ENCODE results near the gene EIF2AK3.

- TF ChIP-seq PRDM10 (CRISPR knock-in tag; IDR thresholded peaks at IDR 0.05; ENCODE audit: low read depth) (no peak), ZNF281 (CRISPR knock-in tag; IDR thresholded peaks at IDR 0.05; ENCODE audit: borderline replicate concordance) (no peak), WIZ (CRISPR knock-in tag; IDR thresholded peaks at IDR 0.05) (no peak), ZSCAN20 (CRISPR knock-in tag; IDR thresholded peaks at IDR 0.05; ENCODE audit: borderline replicate concordance) (no peak), SKI (IDR thresholded peaks at IDR 0.05; ENCODE audit: partially characterized antibody) (no peak), TCF12 (IDR thresholded peaks at IDR 0.05) (no peak), TCF12 (CRISPR knock-in tag; IDR thresholded peaks at IDR 0.05) (no peak), SSRP1 (CRISPR knock-in tag; IDR thresholded peaks at IDR 0.05) (no peak), NCOA5 (CRISPR knock-in tag; IDR thresholded peaks at IDR 0.05) (no peak), ZBTB21 (CRISPR knock-in tag; IDR thresholded peaks at IDR 0.05) (no peak)
- TF ChIP-seq, protein P1, sequence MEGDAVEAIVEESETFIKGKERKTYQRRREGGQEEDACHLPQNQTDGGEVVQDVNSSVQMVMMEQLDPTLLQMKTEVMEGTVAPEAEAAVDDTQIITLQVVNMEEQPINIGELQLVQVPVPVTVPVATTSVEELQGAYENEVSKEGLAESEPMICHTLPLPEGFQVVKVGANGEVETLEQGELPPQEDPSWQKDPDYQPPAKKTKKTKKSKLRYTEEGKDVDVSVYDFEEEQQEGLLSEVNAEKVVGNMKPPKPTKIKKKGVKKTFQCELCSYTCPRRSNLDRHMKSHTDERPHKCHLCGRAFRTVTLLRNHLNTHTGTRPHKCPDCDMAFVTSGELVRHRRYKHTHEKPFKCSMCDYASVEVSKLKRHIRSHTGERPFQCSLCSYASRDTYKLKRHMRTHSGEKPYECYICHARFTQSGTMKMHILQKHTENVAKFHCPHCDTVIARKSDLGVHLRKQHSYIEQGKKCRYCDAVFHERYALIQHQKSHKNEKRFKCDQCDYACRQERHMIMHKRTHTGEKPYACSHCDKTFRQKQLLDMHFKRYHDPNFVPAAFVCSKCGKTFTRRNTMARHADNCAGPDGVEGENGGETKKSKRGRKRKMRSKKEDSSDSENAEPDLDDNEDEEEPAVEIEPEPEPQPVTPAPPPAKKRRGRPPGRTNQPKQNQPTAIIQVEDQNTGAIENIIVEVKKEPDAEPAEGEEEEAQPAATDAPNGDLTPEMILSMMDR (CRISPR knock-in tag; IDR thresholded peaks at IDR 0.05) = no peak
- TF ChIP-seq, protein P2, sequence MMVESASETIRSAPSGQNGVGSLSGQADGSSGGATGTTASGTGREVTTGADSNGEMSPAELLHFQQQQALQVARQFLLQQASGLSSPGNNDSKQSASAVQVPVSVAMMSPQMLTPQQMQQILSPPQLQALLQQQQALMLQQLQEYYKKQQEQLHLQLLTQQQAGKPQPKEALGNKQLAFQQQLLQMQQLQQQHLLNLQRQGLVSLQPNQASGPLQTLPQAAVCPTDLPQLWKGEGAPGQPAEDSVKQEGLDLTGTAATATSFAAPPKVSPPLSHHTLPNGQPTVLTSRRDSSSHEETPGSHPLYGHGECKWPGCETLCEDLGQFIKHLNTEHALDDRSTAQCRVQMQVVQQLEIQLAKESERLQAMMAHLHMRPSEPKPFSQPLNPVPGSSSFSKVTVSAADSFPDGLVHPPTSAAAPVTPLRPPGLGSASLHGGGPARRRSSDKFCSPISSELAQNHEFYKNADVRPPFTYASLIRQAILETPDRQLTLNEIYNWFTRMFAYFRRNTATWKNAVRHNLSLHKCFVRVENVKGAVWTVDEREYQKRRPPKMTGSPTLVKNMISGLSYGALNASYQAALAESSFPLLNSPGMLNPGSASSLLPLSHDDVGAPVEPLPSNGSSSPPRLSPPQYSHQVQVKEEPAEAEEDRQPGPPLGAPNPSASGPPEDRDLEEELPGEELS (CRISPR knock-in tag; IDR thresholded peaks at IDR 0.05) = no peak
Observed at GRCh38 chr2:88666576-88666975, 39.3 kb upstream of the EIF2AK3 start.
